Mesodermal cell (in vitro differentiated cells): ENCODE data around the gene TSKU.

ENCODE experiments used
- H3K27ac ChIP-seq: 2 replicates; pipeline ENCODE4 v1.7.0; 2013; ENCODE audit warnings: mild to moderate bottlenecking, low read depth, low read length, moderate library complexity; ENCODE audit not compliant: severe bottlenecking
- H3K36me3 ChIP-seq: 2 replicates; pipeline ENCODE4 v1.7.1; 2013; ENCODE audit warnings: mild to moderate bottlenecking, low read length, moderate library complexity; ENCODE audit not compliant: control insufficient read depth, insufficient read depth
- H3K4me1 ChIP-seq: one replicate; pipeline ENCODE4 v1.7.1; 2013; ENCODE audit warnings: mild to moderate bottlenecking, low read length; ENCODE audit not compliant: insufficient read depth, control insufficient read depth, poor library complexity, severe bottlenecking
- H3K4me3 ChIP-seq: 2 replicates; pipeline ENCODE4 v1.7.0; 2013; ENCODE audit warnings: low read length, control low read depth, mild to moderate bottlenecking; ENCODE audit not compliant: insufficient read depth, poor library complexity, severe bottlenecking; ENCODE audit errors: extremely low read depth
- H3K9me3 ChIP-seq: 2 replicates; pipeline ENCODE4 v1.7.1; 2013; ENCODE audit warnings: mild to moderate bottlenecking, low read length, moderate library complexity; ENCODE audit not compliant: control insufficient read depth
- WGBS, 2 experiments: methylation state at CpG; one replicate each; pipeline ENCODE4 v1.1.5; 2013; ENCODE audit warnings: missing lambda C conversion rate in 2 of 2; ENCODE audit not compliant: insufficient coverage in 2 of 2; 5-methylcytosine and 5-hydroxymethylcytosine counted together

Gene TSKU

GRCh38 chr11:76830639-76831327 lies 47.6 kb downstream of the TSKU start:
- no peaks in the 10 kb centered on the region for H3K9me3 ChIP-seq
- peaks cover 6% of the 10 kb centered on the region for H3K4me1 ChIP-seq
- 86 to 100% methylated on average over 3 to 5 of the region's 9 CpGs for WGBS, 2 experiments
- H3K27ac ChIP-seq: no peak overlapping the region
- H3K4me3 ChIP-seq: no peak overlapping the region
- no peaks in the 10 kb centered on the region for H3K36me3 ChIP-seq

GRCh38 chr11:76831686-76832310 lies 48.6 kb downstream of the TSKU start:
- Histone ChIP-seq H3K4me1 (peaks cover 4% of the 10 kb centered on the region), H3K36me3 (no peaks in the 10 kb centered on the region), H3K27ac (no peak overlapping the region), H3K9me3 (no peaks in the 10 kb centered on the region), H3K4me3 (no peak overlapping the region)
- WGBS, 2 experiments: no CpG with 5 or more reads among the region's 4 CpGs

GRCh38 chr11:76832361-76832760 lies 49.2 kb downstream of the TSKU start:
- H3K4me1 ChIP-seq: peaks cover 4% of the 10 kb centered on the region
- no peaks in the 10 kb centered on the region for H3K36me3 ChIP-seq
- H3K4me3 ChIP-seq: no peak overlapping the region
- no peaks in the 10 kb centered on the region for H3K9me3 ChIP-seq
- no peak overlapping the region for H3K27ac ChIP-seq

GRCh38 chr11:76834151-76834550 lies 51.0 kb downstream of the TSKU start:
- Histone ChIP-seq H3K36me3 (no peaks in the 10 kb centered on the region), H3K4me1 (peaks cover 15% of the 10 kb centered on the region), H3K27ac (no peak overlapping the region), H3K4me3 (no peak overlapping the region), H3K9me3 (no peaks in the 10 kb centered on the region)
- WGBS, 2 experiments: 100% methylated on average over 1 to 2 of the region's 3 CpGs

GRCh38 chr11:76835036-76835435 lies 51.9 kb downstream of the TSKU start:
- Histone ChIP-seq H3K4me1 (peaks cover 24% of the 10 kb centered on the region), H3K4me3 (no peak overlapping the region), H3K36me3 (no peaks in the 10 kb centered on the region), H3K9me3 (no peaks in the 10 kb centered on the region), H3K27ac (no peak overlapping the region)
- no CpG with 5 or more reads among the region's 2 CpGs for WGBS, 2 experiments

- no peaks in the 10 kb centered on the region for H3K36me3 ChIP-seq
- no peak overlapping the region for H3K27ac ChIP-seq
- H3K4me3 ChIP-seq: no peak overlapping the region
- WGBS, 2 experiments: 91 to 95% methylated on average over 5 of the region's 5 CpGs
- H3K9me3 ChIP-seq: no peaks in the 10 kb centered on the region
- H3K4me1 ChIP-seq: peaks cover 24% of the 10 kb centered on the region
Measured at GRCh38 chr11:76835928-76836612, 52.9 kb downstream of the TSKU start.

- H3K27ac ChIP-seq: no peak overlapping the region
- no peak overlapping the region for H3K4me3 ChIP-seq
- no peaks in the 10 kb centered on the region for H3K36me3 ChIP-seq
- no peaks in the 10 kb centered on the region for H3K9me3 ChIP-seq
- peaks cover 24% of the 10 kb centered on the region for H3K4me1 ChIP-seq
- WGBS, 2 experiments: 91 to 93% methylated on average over 11 of the region's 11 CpGs
Measured at GRCh38 chr11:76836613-76837291, 53.6 kb downstream of the TSKU start.

- 89 to 93% methylated on average over 5 to 6 of the region's 7 CpGs for WGBS, 2 experiments
- H3K36me3 ChIP-seq: no peaks in the 10 kb centered on the region
- no peaks in the 10 kb centered on the region for H3K9me3 ChIP-seq
- H3K4me3 ChIP-seq: no peak overlapping the region
- peaks cover 24% of the 10 kb centered on the region for H3K4me1 ChIP-seq
- H3K27ac ChIP-seq: no peak overlapping the region
Measured at GRCh38 chr11:76837696-76838677, 54.8 kb downstream of the TSKU start.

GRCh38 chr11:76838678-76839068 lies 55.5 kb downstream of the TSKU start:
- Histone ChIP-seq H3K36me3 (no peaks in the 10 kb centered on the region), H3K27ac (no peak overlapping the region), H3K9me3 (no peaks in the 10 kb centered on the region), H3K4me3 (no peak overlapping the region), H3K4me1 (peaks cover 24% of the 10 kb centered on the region)
- 12 to 26% methylated on average over 2 of the region's 3 CpGs for WGBS, 2 experiments

GRCh38 chr11:76839311-76839710 lies 56.2 kb downstream of the TSKU start:
- H3K4me1 ChIP-seq: peaks cover 22% of the 10 kb centered on the region
- no peak overlapping the region for H3K4me3 ChIP-seq
- no peaks in the 10 kb centered on the region for H3K9me3 ChIP-seq
- WGBS, 2 experiments: 83% methylated on average over 1 of the region's 1 CpG; no CpG with 5 or more reads in 1 of the 2 experiments
- H3K36me3 ChIP-seq: no peaks in the 10 kb centered on the region
- no peak overlapping the region for H3K27ac ChIP-seq
